Hepatocyte (in vitro differentiated cells): Measurements from ENCODE around the gene OXSR1.

Experiments used
- EZH2 ChIP-seq: fragments of 200-600 bp; sonication (generic); IDR thresholded peaks from 2 replicates; pipeline ENCODE4 v1.6.1; 2016; ENCODE audit warnings: antibody characterized with exemption, mild to moderate bottlenecking, borderline replicate concordance
- EZH2phosphoT487 ChIP-seq: fragments of 200-600 bp; sonication (generic); IDR thresholded peaks from one replicate; pipeline ENCODE4 v1.6.1; 2018; ENCODE audit warnings: antibody characterized with exemption, mild to moderate bottlenecking, low read depth, moderate library complexity; ENCODE audit not compliant: unreplicated experiment, severe bottlenecking
- TF ChIP-seq, protein P1 (sequence below): fragments of 200-600 bp; sonication (generic); IDR thresholded peaks from 2 replicates; pipeline ENCODE4 v1.5.1; 2016; ENCODE audit warnings: antibody characterized with exemption, mild to moderate bottlenecking; ENCODE audit not compliant: poor library complexity

DNA sequence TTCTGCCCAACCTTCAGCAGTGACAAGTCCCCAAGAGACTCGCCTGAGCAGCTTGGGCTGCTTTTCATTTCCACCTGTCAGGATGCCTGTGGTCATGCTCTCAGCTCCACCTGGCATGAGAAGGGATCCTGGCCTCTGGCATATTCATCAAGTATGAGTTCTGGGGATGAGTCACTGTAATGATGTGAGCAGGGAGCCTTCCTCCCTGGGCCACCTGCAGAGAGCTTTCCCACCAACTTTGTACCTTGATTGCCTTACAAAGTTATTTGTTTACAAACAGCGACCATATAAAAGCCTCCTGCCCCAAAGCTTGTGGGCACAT is 23.4 kb upstream of the OXSR1 start:
- TF ChIP-seq, protein P1, sequence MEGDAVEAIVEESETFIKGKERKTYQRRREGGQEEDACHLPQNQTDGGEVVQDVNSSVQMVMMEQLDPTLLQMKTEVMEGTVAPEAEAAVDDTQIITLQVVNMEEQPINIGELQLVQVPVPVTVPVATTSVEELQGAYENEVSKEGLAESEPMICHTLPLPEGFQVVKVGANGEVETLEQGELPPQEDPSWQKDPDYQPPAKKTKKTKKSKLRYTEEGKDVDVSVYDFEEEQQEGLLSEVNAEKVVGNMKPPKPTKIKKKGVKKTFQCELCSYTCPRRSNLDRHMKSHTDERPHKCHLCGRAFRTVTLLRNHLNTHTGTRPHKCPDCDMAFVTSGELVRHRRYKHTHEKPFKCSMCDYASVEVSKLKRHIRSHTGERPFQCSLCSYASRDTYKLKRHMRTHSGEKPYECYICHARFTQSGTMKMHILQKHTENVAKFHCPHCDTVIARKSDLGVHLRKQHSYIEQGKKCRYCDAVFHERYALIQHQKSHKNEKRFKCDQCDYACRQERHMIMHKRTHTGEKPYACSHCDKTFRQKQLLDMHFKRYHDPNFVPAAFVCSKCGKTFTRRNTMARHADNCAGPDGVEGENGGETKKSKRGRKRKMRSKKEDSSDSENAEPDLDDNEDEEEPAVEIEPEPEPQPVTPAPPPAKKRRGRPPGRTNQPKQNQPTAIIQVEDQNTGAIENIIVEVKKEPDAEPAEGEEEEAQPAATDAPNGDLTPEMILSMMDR, result no peak
- TF ChIP-seq EZH2 (no peak), EZH2phosphoT487 (no peak)
